Astrocyte of the spinal cord (primary cell): ENCODE results near the gene MYOM1.

ENCODE experiments used
- DNase-seq: peaks from one replicate; pipeline ENCODE4 v3.0.0; 2011; ENCODE audit warnings: low read depth, low spot score
- H3K4me3 ChIP-seq: 2 replicates; pipeline ENCODE4 v1.5.1; 2011; ENCODE audit warnings: low read depth, mild to moderate bottlenecking, low read length, moderate library complexity
- CTCF ChIP-seq: IDR thresholded peaks from 2 replicates; pipeline ENCODE4 v1.5.1; 2012; ENCODE audit warnings: low read depth, mild to moderate bottlenecking, low read length, inconsistent platforms
- in situ Hi-C: cut with HindIII; loops from 2 replicates; pipeline ENCODE4 v1.10.0; 2017; ENCODE audit warnings: low sequenced_read_pairs

The MYOM1 gene

GRCh38 chr18:3190610-3191009 lies 29.2 kb downstream of the MYOM1 start:
- in situ Hi-C loops: no loop called here
- DNase-seq: no peak
- H3K4me3 ChIP-seq: no peak overlapping the region
- no peak for TF ChIP-seq CTCF

- in situ Hi-C loops: no loop called here
- no peak overlapping the region for H3K4me3 ChIP-seq
- no peak for TF ChIP-seq CTCF
- DNase-seq: no peak
Observed at GRCh38 chr18:3189884-3190283, 29.9 kb downstream of the MYOM1 start.

- DNase-seq: no peak
- in situ Hi-C loops: no loop called here
- TF ChIP-seq CTCF: no peak
- no peak overlapping the region for H3K4me3 ChIP-seq
Observed at GRCh38 chr18:3186678-3187658, 32.8 kb downstream of the MYOM1 start.

GRCh38 chr18:3184275-3184963 lies 35.3 kb downstream of the MYOM1 start:
- no peak for TF ChIP-seq CTCF
- H3K4me3 ChIP-seq: no peak overlapping the region
- no peak for DNase-seq
- in situ Hi-C loops: no loop called here

GRCh38 chr18:3183103-3183717 lies 36.6 kb downstream of the MYOM1 start:
- no peak for DNase-seq
- in situ Hi-C loops: no loop called here
- no peak for TF ChIP-seq CTCF
- no peak overlapping the region for H3K4me3 ChIP-seq

- DNase-seq: peak; percentile 10
- TF ChIP-seq CTCF: no peak
- in situ Hi-C loops: no loop called here
- no peak overlapping the region for H3K4me3 ChIP-seq
Observed at GRCh38 chr18:3180325-3180724, 39.4 kb downstream of the MYOM1 start.
